Glomerular visceral epithelial cell (primary cell): ENCODE data around the gene SIPA1L2.

Source experiments
- DNase-seq: peaks from one replicate; pipeline ENCODE4 v3.0.0-alpha.2; 2016; ENCODE audit errors: extremely low spot score

The SIPA1L2 gene

DNA sequence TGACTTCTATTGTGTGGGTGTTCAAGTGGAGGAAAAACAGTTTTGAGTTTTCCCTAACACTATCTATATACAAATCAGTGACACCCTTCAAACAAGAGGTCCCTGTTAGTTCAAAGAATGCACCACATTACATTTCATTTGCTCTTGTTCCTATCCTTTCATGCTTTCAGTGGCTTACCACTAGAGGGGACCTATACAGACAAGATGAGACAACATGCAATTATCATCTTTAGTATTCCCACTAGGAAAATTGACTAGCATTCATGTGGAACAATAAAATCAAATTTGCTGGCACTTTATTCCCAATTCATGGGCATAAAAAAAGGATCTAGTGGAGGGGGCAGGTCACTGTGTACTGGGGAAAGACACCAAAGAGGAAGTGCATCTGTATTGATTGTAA, 13.3 kb upstream of the SIPA1L2 start:
- no peak for DNase-seq

DNA sequence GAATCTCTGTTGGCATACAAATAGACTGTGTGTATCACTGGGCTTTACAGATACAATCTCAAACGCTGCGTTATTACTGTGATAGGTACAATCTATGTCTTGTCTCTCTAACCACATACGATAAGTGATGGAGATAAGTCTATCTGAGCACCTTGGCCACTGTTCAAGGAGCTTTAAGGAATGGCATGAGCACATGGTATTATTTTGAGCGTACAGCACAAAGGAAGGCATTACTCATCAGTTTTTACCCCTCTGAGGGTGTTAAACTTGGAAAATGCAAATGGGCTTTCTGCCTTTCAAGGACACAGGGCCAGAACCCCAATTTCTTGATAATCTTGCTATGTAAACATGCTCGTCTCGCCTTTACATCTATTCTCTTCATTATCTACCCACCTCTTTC, 11.6 kb upstream of the SIPA1L2 start:
- DNase-seq: no peak

DNA sequence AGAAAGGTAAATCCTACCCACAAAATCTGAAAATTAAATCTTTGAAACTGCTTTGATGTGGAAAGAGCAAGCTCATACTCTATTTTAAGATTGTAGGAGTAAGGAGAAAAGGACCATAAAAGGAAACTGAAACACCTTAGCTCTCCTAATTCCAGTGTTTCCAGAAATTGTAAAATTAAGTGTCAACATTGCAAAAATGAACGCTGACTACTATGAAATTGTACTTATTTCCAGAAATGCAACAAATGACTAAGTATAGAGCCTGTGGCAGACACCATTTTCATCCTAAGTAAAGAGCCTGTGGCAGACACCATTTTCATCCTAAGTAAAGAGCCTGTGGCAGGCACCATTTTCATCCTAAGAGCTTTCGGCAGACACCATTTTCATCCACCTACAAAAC, 6.9 kb upstream of the SIPA1L2 start:
- DNase-seq: no peak

DNA sequence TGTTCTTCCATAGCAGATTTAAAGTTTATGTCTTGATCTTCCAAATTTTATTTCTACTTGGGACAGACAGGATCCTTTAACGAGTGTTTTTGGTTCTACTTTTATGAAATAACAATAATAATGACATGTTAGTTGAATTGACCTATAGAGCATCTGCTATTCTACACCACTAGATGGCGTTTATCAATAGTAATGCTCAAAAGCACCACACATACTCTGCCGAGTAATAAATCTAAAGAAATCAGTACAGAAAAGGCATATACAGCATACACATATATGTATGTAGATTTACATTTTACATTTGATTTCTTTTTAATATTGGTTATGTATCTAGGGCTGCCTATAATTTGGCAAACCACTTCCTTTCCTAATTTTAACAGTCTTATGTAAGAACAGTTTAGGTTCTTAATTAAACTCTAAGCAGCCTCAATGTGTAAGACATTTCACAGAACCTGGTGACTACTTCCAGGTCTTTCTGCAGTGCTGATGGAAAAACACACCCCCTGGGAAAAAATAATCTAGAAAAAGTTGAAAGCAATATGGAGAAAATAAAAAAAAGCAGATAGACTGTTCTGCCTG, 5.9 kb upstream of the SIPA1L2 start:
- DNase-seq: peak; percentile 62

DNA sequence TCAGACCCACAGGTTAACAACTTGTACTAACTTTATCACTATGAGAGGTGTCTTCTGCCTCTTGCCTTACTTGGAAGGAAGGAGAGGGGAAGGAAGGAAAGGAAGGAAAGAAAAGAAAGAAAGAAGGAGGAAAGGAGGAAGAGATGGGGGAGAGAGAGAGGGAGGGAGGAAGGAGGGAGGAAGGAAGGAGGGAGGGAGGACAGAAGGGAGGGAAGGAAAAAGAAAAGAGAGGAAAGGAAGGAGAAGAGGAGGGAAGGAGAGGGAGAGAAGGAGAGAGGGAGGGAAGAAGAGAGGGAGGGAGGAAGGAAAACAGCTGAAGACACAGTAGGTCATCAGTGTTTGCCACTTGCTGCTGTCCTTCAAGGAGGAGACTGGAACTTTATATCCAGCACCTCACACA, 5.3 kb upstream of the SIPA1L2 start:
- DNase-seq: no peak

DNA sequence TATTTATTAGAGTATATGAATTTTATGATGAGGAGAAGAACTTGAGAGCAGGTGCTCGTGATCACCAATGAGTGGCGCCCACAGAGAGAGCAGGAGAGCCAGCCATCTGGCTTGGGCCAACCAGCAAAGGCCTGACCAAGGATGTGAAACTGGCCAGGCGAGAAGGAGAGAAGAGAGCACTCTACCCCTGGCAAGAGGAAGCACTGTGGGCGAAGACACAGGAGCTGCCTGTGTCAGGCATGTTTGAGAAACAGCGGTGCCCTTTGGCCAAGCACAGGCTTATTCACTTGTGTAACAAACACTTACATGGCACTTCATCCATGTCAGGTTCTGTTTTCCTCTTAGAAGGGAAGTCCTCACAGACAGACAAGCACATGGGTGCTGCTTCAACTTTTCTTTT, 4.2 kb upstream of the SIPA1L2 start:
- DNase-seq: no peak

DNA sequence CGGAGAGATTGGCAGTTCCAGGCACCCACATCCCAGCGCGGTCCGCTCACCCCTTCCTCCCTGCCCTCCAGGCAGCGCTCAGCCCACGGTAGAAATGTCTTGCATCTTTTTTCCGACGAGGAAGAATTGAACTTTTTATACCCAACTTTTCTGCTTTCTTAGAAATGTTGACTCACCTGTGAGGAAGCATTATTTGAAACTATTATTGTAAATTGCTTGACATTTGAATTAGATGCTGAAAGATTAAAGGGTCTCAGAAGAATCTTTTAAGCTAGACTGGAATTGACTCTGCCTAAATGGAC, 912 bp upstream of the SIPA1L2 start:
- DNase-seq: no peak

DNA sequence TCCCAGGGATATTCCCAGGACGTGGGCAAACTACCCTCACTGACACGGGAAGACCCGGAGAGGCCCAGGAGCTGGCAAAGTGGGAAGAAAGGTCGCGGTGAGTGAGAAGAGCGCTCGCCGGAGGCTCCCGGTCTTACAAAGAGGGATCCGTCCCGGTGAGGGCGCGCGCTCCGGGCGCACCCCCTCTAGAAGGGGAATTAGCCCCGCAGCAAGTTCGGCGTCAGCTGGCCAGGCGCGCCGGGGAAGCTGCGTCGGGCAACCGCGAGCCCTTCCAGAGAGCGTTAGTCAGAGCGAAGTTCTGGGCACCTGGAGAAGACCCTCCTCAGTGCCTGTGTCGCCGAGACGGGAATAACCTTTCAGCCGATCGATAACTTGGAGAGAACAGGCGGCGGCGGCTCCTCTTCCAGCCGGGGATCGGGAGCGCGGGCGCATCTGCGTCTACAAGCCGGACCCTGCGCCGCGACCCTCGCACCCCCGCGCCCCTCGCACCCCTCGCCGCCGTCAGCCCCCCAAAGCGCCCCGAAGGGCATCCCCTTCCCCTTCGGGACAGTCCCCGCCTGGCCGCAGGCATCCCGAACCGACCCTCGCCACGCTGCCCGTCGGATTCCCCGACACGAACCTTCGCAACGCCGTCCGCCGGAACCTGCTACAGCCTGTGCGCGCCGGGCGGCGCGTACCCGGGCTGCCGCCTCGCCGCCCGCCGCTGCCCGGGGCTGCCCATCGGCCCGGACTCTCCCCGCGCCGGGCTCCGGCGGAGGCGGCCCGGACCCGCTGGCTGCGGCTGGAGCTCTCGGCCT, 485 bp downstream of the SIPA1L2 start:
- peak; percentile 37 for DNase-seq

DNA sequence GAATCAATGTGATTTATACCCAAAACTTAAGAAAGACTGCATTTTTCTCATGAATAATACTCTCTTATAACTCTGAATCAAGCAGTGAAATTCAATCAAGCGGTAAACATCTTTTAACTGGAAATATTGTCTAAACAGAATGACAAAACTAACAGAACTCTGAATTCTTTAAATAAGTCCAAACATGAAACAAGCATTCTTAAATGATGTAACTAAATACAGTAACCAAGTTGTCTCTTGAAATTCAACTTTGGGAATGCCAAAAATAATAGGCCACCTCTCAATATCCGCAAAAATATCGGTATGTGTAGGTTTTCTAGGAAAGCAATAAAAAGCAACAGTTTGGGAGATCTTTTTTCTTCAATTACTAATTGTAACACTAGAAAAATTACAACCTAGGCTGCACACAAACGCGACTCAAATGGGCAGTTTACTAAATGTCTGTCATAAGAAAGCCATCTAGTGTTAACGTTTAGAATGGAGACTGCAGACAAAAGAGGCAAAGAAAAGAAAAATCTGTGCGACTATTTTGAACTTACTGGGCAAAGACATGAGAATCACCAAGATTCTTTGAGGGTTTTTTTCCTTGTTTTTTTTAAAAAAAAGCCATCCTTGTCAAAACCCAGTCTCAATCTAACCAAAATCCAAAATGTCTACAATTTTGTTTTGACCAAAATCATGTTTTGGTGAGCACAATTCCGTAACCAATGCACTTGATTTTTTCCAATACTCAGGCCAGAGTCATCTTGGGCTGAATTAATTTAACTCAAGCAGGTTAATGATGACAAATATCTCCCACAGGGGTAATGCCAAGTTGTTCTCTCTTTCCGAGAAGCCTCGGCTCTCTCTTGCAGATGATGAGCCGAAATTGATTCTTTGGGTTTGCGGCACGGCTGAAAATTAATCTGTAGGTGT, 1.3 kb downstream of the SIPA1L2 start:
- peak; percentile 38 for DNase-seq

DNA sequence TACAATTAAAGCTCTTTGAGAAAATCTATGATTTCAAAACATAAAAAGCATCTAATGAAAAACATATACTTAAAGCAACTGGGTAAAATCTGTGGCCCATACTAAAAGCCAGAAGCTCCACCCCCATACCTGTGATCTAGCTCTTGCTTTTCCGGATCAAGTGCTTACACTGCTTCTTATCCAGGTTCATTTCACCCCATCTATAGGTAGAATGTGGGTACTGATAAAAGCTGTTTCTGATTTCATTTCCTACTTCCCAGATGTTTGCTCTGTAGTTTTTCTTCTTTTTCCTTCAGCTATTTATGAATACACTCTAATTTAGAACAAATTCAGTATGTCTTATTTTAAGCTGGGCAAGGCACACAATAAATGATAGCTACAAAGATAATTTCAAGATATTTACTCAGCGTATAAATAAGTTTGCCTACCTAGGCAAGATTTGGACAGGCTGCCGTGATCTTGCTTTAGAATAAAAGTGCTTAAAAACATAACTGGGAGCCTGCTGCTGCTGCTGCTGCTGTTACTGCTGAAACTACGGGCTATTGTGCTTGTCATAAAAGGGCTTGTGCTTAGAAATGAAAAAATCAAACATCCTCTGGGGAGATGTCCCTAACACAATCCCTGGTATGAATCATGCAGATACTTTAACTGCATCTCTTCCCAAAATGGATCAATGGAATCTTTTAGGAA, 2.1 kb downstream of the SIPA1L2 start:
- peak; percentile 66 for DNase-seq

DNA sequence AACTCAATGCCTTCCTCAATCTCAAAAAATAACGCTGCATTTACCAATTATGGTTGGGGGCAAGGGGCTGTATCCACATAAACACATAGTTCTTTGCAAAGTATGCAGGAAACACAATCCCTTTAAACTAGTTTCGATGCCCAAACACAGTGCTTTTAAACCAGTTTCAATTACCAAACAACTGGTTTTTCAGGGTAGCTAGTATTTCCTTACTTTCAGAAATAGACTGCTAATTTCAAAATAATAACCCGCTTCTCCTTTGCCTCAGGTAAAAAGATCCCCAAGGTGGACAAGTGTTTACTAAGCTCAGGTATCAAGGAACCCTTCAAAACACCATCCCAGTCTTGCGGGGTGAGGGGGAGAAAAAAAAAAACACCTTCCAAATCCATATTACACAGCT, 2.8 kb downstream of the SIPA1L2 start:
- DNase-seq: no peak

DNA sequence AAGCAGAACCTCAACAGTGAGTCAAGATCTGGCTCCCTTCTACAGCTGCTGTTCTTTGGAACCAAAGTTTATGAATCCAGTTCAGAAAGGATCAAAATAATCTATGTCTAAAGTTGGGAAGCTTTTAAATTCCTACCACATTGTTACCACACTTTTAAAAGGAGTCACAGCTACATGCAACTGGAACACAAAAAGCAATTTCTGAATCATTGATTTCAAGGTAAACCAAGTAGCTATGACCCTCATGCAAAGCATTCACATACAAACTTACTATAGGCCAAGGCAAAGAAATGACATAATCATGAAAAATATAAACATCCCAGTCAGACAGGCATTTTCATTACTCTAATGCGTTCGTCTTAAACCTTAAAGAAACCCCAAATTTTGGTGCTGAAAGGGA, 3.5 kb downstream of the SIPA1L2 start:
- DNase-seq: no peak

DNA sequence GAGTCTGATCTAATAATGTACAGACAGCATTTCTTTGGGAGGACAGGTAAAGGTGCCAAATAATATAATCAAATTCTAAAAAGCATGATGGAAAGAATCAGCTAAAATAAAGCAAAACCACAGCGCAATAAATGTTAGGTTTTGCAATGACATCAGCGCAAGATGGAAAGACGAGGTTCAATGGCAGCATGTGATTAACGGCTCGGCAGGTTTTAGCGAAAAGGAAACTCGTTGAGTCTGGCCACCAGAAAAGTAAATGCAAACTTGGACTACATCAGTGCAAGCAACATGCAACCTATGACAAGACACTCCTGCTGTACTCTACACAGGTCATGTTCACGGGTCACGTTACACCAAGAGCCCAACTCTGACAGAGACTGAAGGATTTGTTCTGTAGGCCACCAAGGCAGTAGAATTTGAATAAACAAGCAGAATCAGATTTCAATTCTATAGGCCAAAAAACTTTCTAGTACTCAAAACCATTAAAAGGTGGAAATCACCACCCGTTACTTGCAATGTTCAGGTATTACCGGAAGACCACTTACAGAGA, 4.5 kb downstream of the SIPA1L2 start:
- no peak for DNase-seq

DNA sequence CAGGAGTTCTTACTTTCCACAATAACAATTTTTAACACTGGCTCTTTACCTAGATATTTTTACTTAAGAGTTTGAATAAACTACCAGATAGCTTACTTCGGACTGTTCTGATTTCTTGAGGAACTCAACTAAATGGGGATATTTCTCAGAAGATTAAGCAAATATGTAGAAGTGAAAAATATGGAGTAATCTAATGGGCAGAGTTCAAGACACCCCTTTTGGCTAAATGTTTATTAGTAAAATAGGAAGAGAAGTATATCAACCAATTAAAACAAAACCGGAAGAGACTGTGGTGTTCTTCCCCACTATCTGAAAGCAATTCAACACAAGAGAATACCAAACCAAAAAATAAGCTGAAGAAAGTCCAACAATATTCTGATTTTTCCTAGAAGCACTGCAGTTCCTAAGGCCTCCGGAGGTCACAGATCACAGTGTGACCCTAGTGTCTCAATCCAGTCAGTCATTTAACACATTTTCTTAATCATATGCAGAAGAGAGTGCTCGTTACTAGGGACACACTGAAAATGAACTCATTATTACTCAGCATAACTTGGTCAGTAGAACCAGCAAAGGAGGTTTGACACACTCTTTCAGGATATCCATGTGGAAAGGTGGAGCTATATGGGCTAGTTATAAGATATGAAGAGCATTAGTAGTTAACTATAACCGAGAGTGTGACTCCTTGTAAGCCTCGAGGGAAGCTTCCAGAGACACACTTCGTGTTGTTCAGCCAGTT, 5.2 kb downstream of the SIPA1L2 start:
- DNase-seq: no peak

DNA sequence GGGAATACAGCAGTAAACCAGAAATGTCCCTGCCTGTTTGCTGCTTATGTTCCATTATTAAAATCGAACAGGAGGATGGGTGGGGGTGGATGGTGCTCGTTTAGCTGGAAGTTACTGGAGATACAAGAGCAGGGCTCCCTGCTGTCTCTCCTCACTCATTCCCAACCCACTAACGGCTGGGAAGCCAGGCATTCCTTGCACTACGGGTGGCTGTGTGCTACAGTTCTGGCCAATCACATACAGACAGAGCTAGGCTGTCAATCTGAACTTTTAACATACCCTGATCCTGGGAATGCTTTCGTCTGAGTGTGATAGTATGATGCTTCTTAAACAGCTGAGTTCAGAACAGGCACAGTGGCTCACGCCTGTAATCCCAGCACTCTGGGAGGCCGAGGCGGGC, 7.0 kb downstream of the SIPA1L2 start:
- no peak for DNase-seq

DNA sequence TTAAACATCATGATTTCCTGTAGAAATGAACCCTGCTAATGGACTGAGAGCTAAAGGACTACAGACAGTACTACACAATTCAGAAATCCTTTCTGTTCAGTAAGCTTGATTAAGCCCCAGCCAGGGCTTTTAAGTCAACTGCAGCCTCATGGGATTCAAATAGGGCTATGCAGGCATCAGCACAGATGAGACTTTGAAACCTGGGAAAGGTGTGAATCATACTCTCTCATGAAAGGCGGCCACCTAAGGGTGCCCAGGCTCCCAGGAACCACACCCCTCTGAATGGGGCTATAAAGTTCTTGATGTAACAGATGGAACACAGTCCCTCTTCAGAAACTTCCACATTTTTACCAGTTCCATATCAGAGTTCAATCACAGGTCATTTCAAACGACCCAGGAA, 7.6 kb downstream of the SIPA1L2 start:
- DNase-seq: no peak

DNA sequence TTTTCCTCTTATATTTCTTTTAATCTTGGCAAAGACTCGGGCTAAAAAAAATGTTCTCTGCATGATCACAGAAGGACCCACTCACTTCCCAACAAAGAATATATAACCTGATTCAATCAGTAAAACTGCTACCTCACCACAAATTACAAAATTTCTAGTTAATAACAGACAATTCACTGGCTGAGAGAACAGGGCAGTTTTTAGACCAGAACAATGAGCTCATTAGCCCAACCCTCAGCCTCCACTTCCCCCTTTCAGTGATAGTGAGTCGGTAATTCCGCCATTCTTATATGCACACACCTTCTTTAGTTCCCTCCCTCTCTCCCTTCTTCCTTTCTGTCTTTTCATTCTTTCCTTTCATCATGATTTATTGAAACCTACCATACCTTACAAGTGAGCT, 8.9 kb downstream of the SIPA1L2 start:
- peak; percentile 23 for DNase-seq

DNA sequence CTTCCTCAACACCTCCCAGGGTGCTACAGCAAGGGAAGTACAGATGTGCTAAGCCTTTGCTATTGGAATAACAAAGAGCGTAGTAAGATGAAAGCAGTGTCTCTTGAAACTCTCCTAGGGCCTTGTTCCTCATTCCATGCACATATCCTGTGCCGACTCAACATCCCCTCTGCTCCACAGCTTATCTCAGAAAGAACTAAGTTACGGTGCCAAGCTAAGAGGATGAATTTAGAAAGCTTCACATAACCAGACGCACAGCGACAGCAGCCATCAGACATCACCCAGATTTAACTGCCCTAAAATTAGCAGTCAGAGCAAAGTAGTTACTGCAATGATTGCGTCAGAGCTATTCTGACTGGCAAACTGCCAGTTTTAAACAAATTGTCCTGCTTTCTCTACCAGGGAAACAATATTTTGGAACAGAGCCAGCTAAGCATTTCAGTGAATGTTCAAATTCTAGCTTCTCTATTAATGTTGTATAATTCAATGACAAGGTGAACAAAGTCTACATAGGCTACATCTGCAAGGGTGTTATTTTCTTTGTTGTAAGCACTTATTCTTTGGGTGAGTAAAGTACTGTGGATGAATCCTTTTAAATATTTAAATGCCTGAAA, 9.5 kb downstream of the SIPA1L2 start:
- peak; percentile 52 for DNase-seq

DNA sequence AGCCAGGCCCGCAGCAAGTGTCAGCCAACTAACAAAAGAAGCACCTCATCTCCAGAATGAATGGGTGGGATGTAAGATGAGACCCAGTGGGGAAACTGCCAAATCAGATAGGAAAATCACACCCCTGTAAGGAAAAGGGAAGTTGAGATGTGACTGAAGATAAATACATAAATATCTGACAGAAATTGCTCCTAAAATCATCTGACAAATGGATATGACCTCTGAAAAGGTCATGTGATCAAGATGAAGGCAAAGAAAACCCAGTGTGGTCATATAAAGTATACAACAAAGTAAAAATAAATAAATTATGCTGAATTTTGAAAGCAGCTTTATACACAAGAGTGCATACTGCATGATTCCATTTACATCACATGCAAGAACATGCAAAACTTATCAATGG, 12.7 kb downstream of the SIPA1L2 start:
- DNase-seq: no peak

DNA sequence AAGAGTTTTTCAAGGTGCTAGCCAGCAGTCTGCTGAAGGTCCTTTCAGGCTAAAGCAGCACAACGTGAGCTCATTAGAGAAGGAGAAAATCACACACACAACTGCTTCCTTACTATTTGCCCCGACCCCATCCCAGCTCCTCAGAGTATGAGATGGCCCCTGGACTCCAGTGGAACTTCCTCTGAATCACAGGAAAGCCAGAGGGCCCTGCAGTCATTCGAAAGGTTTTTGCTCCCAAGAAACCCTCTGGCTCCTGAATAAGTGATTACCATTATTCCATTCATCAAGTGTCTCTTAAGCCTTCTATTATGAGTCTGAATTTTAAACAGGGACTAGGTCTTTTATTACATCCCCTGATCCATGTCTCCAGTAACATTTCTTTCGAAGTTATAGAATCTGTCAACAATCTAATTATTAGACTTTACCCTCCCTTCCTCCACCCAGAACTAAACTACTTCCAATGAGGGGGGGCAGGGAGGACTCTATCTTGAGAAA, 14.6 kb downstream of the SIPA1L2 start:
- DNase-seq: no peak

DNA sequence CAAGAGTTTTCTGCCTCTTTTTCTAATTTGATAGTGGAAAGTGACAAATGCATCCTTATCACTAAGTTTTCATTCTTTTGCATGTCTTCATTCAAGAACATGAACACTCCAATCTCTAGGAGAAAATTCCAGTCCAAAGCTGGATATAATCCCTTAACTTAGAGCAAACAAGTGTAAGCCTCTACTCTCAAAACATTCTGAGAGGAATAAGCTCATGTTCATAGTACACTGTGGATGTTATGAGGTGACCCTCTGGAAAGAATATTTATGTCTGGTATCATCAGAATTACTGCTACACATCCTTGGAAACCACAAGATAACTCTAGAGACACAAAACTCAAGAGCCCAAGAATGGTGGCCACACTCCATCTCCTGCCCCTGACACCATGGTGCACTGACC, 15.1 kb downstream of the SIPA1L2 start:
- DNase-seq: no peak
